Osteocyte (in vitro differentiated cells): ENCODE data around the gene SPTBN1. TPM values are rescaled to one million over a fixed set of nuclear protein-coding genes. Genes with fewer than 3 reads are reported as not detected.

Experiments used
- DNase-seq: peaks from one replicate; pipeline ENCODE4 v3.0.0; 2021; ENCODE audit warnings: mixed read lengths; ENCODE audit not compliant: unreplicated experiment; ENCODE audit errors: extremely low spot score
- H3K27ac Mint-ChIP-seq: one replicate; pipeline ENCODE4 v1.8.0; 2021; ENCODE audit warnings: mild to moderate bottlenecking, mixed read lengths; ENCODE audit not compliant: unreplicated experiment
- H3K27me3 Mint-ChIP-seq: one replicate; pipeline ENCODE4 v1.8.0; 2021; ENCODE audit warnings: mixed read lengths; ENCODE audit not compliant: unreplicated experiment
- H3K36me3 Mint-ChIP-seq: one replicate; pipeline ENCODE4 v1.8.0; 2021; ENCODE audit warnings: mixed read lengths; ENCODE audit not compliant: unreplicated experiment
- H3K4me1 Mint-ChIP-seq: one replicate; pipeline ENCODE4 v1.8.0; 2021; ENCODE audit warnings: mixed read lengths; ENCODE audit not compliant: unreplicated experiment
- H3K4me3 Mint-ChIP-seq: one replicate; pipeline ENCODE4 v1.8.0; 2021; ENCODE audit warnings: mild to moderate bottlenecking, moderate library complexity, mixed read lengths; ENCODE audit not compliant: unreplicated experiment
- H3K9me3 Mint-ChIP-seq: one replicate; pipeline ENCODE4 v1.8.0; 2021; ENCODE audit warnings: mixed read lengths; ENCODE audit not compliant: unreplicated experiment
- total RNA-seq: library from RNA; stranded (reverse); gene quantifications from 2 replicates; pipeline ENCODE4 v1.2.1, GENCODE V29; 2021
- TF ChIP-seq, protein P1 (sequence below): fragments of 200-600 bp; sonication (generic); IDR thresholded peaks from 2 replicates; pipeline ENCODE4 v1.5.0; 2021; ENCODE audit warnings: antibody characterized with exemption, mild to moderate bottlenecking, moderate library complexity

The SPTBN1 gene
- total RNA-seq, 1 donor from 2014 or later = 248 TPM

GRCh38 chr2:54529935-54530334, 73.8 kb downstream of the SPTBN1 start:
- no peak for DNase-seq
- H3K27me3 Mint-ChIP-seq = no peaks in the 10 kb centered on the region
- peaks cover 25% of the 10 kb centered on the region for H3K4me1 Mint-ChIP-seq
- TF ChIP-seq, protein P1, sequence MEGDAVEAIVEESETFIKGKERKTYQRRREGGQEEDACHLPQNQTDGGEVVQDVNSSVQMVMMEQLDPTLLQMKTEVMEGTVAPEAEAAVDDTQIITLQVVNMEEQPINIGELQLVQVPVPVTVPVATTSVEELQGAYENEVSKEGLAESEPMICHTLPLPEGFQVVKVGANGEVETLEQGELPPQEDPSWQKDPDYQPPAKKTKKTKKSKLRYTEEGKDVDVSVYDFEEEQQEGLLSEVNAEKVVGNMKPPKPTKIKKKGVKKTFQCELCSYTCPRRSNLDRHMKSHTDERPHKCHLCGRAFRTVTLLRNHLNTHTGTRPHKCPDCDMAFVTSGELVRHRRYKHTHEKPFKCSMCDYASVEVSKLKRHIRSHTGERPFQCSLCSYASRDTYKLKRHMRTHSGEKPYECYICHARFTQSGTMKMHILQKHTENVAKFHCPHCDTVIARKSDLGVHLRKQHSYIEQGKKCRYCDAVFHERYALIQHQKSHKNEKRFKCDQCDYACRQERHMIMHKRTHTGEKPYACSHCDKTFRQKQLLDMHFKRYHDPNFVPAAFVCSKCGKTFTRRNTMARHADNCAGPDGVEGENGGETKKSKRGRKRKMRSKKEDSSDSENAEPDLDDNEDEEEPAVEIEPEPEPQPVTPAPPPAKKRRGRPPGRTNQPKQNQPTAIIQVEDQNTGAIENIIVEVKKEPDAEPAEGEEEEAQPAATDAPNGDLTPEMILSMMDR = no peak
- H3K36me3 Mint-ChIP-seq = peaks cover 48% of the 10 kb centered on the region
- H3K27ac Mint-ChIP-seq = no peak overlapping the region
- H3K4me3 Mint-ChIP-seq = no peak overlapping the region
- H3K9me3 Mint-ChIP-seq = no peaks in the 10 kb centered on the region

DNA sequence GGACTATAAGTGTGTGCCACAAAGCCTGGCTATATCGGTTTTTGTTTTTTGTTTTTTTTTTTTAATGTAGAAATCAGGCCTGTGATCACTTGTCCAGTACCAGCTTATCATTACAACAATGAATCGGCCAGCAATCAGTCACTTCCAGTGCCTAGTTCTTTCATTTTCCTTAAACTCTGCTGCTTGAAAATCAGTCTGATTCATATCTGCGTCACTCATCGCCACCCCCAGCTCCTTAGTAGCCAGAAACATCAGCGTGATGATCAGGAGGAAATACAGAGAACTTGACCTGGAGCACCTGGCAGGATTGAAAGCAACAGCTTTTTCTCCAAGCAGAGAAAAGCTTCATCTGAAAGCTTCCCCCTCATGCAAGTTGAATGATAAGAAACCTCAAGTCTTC, 75.4 kb downstream of the SPTBN1 start:
- no peak overlapping the region for H3K27ac Mint-ChIP-seq
- TF ChIP-seq, protein P1 = no peak
- DNase-seq = no peak
- H3K4me3 Mint-ChIP-seq = no peak overlapping the region
- H3K9me3 Mint-ChIP-seq = no peaks in the 10 kb centered on the region
- peaks cover 49% of the 10 kb centered on the region for H3K36me3 Mint-ChIP-seq
- H3K4me1 Mint-ChIP-seq = peaks cover 12% of the 10 kb centered on the region
- no peaks in the 10 kb centered on the region for H3K27me3 Mint-ChIP-seq

DNA sequence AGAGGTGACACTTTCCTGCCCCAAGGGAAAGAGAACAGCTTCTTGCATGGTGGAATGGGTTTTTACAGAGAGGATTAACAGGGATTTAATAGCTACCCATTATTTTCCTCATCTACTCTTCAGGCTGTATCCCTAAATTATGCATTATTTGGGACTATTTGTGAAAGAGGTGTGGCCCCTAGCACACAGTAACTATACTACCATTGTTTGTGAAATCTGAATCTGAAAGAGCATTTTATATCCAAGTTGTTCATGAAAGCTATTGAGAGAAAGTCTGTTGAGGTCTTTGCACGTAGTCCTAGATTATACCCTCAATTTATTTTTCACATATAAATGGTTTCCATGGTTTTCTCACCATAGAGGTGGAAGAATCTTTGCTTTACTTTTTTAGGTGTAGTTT, 78.1 kb downstream of the SPTBN1 start:
- Mint-ChIP-seq H3K4me1 (peaks cover 6% of the 10 kb centered on the region), H3K27me3 (no peaks in the 10 kb centered on the region), H3K9me3 (no peaks in the 10 kb centered on the region), H3K4me3 (no peak overlapping the region), H3K27ac (no peak overlapping the region), H3K36me3 (peaks cover 36% of the 10 kb centered on the region)
- DNase-seq = no peak
- TF ChIP-seq, protein P1 = no peak

GRCh38 chr2:54534625-54535024, 78.5 kb downstream of the SPTBN1 start:
- Mint-ChIP-seq H3K4me1 (peaks cover 6% of the 10 kb centered on the region), H3K36me3 (peaks cover 37% of the 10 kb centered on the region), H3K9me3 (no peaks in the 10 kb centered on the region), H3K4me3 (no peak overlapping the region), H3K27me3 (no peaks in the 10 kb centered on the region), H3K27ac (no peak overlapping the region)
- TF ChIP-seq, protein P1 = no peak
- no peak for DNase-seq

GRCh38 chr2:54535599-54536195, 79.6 kb downstream of the SPTBN1 start:
- Mint-ChIP-seq H3K27me3 (no peaks in the 10 kb centered on the region), H3K9me3 (no peaks in the 10 kb centered on the region), H3K36me3 (peaks cover 32% of the 10 kb centered on the region), H3K4me1 (peaks cover 10% of the 10 kb centered on the region), H3K4me3 (no peak overlapping the region), H3K27ac (no peak overlapping the region)
- no peak for DNase-seq
- TF ChIP-seq, protein P1 = no peak
